Pons (tissue), 1 donor: Measurements from ENCODE around the gene SCAP.
A peak's percentile ranks its signal among the peaks of the same experiment; 100 is the strongest.

Experiments
- DNase-seq: peaks from one replicate; pipeline ENCODE4 v3.0.0-alpha.2; 2016; ENCODE audit warnings: low spot score

The SCAP gene

DNA sequence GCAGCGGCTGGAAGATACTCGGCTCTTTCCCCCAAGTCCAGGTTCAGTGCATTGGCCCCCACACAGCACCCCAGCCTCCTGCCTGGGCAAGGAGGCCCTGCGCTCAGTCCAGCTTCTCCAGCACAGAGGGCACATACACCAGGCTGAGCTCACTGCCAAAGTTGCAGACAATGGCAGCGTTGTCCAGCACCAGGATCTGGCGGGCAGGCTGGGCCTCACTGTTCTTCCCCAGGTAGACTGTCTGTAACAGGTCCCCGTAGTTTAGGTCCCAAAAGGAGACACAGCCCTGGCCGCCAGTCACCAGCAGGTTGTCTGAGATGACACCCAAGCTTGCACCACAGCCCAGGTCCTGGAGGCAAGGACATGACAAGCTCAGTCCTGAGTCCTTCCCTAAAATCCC is 62.0 kb downstream of the SCAP start:
- DNase-seq: peak; percentile 87

DNA sequence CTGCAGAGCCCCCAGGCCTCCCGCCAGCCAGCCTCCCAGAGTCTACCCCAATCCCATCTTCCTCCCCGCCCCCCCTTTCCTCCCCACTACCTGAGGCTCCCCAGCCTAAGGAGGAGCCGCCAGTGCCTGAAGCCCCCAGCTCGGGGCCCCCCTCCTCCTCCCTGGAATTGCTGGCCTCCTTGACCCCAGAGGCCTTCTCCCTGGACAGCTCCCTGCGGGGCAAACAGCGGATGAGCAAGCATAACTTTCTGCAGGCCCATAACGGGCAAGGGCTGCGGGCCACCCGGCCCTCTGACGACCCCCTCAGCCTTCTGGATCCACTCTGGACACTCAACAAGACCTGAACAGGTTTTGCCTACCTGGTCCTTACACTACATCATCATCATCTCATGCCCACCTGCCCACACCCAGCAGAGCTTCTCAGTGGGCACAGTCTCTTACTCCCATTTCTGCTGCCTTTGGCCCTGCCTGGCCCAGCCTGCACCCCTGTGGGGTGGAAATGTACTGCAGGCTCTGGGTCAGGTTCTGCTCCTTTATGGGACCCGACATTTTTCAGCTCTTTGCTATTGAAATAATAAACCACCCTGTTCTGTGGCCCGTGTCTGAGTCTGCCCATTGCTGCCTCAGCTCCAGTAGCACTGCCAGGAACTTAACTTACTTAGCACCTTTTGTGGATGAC is 62.8 kb downstream of the SCAP start:
- DNase-seq: no peak

DNA sequence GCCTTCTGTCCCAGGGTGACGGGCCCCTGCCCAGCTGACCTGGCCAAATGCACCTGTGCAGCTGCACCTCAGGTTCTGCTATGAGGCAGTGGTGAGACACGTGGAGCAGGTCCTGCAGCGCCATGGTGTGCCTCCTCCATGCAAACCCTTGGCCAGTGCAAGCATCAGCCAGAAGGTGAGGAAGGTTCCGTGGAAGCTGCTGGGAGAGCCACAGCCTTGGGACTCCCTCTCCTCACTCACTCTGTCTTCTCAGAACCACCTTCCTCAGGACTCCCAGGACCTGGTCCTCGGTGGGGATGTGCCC is 63.3 kb downstream of the SCAP start:
- no peak for DNase-seq

DNA sequence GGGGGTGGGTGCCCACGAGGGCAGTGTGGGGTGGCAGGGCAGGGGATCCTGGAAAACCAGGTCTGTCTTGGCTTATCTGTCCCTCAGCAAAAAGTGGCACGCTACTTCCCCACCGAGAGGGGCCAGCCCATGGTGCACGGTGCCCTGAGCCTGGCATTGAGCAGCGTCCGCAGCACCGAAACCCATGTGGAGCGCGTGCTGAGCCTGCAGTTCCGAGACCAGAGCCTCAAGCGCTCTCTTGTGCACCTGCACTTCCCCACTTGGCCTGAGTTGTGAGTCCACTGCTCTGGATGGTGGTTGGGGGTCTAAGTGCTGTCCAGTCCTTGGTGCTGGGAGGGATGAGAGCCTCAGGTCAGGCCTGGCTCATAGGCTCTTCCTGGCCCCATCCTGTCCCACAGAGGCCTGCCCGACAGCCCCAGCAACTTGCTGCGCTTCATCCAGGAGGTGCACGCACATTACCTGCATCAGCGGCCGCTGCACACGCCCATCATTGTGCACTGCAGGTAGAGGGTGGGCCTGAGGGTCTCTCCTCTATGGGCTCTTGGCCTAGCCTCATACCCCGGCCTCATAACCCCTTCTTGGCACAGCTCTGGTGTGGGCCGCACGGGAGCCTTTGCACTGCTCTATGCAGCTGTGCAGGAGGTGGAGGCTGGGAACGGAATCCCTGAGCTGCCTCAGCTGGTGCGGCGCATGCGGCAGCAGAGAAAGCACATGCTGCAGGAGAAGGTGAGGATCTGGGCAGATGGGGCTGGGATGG is 63.9 kb downstream of the SCAP start:
- DNase-seq: no peak

DNA sequence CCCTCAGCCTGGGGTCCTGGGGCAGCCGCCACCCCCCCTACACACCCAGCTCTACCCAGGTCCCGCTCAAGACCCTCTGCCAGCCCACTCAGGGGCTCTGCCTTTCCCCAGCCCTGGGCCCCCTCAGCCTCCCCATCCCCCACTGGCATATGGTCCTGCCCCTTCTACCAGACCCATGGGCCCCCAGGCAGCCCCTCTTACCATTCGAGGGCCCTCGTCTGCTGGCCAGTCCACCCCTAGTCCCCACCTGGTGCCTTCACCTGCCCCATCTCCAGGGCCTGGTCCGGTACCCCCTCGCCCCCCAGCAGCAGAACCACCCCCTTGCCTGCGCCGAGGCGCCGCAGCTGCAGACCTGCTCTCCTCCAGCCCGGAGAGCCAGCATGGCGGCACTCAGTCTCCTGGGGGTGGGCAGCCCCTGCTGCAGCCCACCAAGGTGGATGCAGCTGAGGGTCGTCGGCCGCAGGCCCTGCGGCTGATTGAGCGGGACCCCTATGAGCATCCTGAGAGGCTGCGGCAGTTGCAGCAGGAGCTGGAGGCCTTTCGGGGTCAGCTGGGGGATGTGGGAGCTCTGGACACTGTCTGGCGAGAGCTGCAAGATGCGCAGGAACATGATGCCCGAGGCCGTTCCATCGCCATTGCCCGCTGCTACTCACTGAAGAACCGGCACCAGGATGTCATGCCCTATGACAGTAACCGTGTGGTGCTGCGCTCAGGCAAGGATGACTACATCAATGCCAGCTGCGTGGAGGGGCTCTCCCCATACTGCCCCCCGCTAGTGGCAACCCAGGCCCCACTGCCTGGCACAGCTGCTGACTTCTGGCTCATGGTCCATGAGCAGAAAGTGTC is 64.7 kb downstream of the SCAP start:
- no peak for DNase-seq

DNA sequence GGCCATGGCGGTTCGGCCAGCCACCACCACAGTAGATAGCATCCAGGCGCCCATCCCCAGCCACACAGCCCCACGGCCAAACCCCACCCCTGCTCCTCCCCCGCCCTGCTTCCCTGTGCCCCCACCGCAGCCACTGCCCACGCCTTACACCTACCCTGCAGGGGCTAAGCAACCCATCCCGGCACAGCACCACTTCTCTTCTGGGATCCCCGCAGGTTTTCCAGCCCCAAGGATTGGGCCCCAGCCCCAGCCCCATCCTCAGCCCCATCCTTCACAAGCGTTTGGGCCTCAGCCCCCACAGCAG is 65.4 kb downstream of the SCAP start:
- no peak for DNase-seq

DNA sequence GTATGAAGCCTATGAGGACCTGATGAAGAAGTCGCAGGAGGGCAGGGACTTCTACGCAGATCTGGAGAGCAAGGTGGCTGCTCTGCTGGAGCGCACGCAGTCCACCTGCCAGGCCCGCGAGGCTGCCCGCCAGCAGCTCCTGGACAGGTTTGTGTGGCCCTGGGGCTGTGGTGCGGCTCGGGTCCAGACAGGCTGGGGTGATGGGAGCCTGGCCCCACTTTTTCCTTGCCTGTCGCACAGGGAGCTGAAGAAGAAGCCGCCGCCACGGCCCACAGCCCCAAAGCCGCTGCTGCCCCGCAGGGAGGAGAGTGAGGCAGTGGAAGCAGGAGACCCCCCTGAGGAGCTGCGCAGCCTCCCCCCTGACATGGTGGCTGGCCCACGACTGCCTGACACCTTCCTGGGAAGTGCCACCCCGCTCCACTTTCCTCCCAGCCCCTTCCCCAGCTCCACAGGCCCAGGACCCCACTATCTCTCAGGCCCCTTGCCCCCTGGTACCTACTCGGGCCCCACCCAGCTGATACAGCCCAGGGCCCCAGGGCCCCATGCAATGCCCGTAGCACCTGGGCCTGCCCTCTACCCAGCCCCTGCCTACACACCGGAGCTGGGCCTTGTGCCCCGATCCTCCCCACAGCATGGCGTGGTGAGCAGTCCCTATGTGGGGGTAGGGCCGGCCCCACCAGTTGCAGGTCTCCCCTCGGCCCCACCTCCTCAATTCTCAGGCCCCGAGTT is 65.9 kb downstream of the SCAP start:
- DNase-seq: no peak

DNA sequence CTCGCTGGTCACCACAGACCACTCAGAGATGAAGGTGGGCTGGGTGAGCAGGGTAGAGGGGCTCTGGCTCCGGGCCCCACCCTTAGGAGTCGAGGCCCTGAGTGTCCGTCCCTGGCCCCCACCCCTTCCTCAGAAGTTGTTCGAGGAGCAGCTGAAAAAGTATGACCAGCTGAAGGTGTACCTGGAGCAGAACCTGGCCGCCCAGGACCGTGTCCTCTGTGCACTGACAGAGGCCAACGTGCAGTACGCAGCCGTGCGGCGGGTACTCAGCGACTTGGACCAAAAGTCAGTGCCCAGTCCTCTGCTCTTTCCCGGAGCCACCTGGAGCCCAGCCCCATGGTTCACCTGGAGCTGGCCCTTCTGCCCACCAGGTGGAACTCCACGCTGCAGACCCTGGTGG is 66.5 kb downstream of the SCAP start:
- DNase-seq: no peak

DNA sequence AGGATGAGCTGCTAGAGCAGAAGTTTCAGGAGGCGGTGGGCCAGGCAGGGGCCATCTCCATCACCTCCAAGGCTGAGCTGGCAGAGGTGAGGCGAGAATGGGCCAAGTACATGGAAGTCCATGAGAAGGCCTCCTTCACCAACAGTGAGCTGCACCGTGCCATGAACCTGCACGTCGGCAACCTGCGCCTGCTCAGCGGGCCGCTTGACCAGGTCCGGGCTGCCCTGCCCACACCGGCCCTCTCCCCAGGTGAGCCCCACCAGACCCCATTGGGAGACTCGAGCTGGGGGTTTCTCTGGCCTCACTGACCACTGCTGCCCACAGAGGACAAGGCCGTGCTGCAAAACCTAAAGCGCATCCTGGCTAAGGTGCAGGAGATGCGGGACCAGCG is 66.9 kb downstream of the SCAP start:
- no peak for DNase-seq

DNA sequence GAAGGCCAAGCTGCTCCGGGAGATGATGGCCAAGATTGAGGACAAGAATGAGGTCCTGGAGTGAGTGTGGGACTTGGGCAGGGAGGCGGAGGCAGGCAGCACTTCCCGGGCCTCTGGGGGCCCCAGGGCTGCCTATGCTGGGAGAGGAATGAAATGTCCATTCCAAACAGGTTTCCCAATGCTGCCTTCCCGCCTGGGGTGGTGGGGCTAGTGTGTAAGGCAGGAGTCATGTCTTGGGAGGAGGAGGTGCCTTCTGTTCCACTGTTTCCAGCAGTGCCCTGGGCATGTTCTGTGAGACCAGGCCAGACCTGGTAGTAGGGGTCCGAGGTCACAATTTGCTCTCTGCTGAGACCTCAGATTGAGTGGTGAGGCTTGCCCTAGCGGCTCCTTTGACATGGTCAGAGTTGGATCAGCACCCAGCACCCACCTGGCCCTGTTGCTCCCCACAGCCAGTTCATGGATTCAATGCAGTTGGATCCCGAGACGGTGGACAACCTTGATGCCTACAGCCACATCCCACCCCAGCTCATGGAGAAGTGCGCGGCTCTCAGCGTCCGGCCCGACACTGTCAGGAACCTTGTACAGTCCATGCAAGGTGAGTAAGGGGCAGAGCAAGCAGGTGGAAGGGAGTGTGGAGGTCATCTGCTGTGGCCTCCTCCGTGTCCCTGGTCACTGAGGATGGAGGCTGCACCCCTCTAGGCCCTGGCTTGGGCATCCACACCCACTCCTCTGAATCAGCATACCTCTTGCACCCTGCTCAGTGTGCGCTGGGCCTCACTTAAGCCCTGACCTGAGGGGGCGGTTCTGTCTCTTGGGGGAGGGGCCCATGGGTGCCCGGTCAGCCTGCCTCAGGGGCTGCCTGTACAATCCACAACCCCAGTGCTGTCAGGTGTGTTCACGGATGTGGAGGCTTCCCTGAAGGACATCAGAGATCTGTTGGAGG is 67.6 kb downstream of the SCAP start:
- DNase-seq: no peak

DNA sequence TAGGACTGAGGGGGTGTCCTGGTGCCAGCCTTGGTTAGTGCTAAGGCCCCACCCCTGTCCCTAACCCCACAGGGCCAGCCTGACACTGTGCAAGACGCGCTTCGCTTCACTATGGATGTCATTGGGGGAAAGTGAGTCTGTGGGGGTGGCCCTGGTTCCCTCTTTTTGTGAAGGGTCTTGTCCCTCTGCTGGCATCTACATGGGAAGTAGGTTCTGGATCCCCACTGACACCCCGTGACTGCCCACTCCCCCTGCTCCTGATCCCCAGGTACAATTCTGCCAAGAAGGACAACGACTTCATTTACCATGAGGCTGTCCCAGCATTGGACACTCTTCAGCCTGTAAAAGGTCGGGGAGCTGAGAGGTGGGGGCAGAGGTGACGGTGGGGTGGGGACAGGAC is 68.5 kb downstream of the SCAP start:
- DNase-seq: no peak

DNA sequence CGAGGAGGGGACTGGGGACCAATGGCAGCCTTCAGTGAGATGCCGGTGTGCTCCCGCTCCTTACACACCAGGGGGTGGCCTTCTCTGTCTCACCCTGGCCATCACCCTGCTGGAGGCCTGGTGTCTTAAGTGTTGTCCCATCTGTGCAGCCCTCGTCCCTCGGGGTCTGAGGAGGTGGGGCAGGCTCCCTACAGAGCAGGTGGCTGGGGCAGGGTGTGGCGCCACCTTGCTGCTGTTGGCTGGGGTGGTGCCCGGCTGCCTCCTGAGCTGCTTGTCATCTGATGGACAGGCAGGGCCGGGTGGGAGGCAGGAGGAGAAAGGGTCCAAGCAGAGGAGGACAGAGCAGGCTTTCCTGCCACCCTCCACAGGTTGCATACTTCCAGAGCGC is 69.0 kb downstream of the SCAP start:
- DNase-seq: no peak

DNA sequence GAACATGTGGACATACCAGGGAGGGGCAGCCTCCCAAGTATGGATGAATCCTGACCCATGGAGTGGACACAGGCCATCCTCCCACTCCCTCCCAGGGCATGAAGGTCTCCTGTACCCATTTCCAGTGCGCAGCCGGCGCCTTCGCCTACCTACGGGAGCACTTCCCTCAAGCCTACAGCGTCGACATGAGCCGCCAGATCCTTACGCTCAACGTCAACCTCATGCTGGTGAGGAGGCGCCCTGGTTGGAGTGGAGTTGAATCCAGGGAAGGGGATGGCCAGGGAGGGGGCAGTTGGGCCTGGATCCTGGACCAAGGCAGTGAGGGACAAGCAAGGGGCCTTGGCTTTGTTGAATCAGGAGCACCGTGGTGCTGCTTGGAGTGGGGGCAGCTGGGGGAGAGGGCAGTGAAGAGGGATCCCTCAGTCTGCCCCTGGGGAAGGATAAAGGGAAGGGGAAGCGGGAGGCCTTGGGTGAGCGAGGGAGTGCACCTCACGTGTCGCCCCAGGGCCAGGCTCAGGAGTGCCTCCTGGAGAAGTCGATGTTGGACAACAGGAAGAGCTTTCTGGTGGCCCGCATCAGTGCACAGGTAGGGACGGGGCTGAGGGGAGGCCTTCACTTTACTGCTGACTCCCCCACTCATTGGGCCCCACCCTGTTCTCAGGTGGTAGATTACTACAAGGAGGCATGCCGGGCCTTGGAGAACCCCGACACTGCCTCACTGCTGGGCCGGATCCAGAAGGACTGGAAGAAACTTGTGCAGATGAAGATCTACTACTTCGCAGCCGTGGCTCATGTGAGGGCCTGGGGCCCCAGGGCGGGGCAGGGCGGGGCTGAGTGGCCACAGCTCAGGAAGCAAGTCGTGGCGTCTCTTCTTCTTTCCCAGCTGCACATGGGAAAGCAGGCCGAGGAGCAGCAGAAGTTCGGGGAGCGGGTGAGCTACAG is 69.7 kb downstream of the SCAP start:
- DNase-seq: no peak

DNA sequence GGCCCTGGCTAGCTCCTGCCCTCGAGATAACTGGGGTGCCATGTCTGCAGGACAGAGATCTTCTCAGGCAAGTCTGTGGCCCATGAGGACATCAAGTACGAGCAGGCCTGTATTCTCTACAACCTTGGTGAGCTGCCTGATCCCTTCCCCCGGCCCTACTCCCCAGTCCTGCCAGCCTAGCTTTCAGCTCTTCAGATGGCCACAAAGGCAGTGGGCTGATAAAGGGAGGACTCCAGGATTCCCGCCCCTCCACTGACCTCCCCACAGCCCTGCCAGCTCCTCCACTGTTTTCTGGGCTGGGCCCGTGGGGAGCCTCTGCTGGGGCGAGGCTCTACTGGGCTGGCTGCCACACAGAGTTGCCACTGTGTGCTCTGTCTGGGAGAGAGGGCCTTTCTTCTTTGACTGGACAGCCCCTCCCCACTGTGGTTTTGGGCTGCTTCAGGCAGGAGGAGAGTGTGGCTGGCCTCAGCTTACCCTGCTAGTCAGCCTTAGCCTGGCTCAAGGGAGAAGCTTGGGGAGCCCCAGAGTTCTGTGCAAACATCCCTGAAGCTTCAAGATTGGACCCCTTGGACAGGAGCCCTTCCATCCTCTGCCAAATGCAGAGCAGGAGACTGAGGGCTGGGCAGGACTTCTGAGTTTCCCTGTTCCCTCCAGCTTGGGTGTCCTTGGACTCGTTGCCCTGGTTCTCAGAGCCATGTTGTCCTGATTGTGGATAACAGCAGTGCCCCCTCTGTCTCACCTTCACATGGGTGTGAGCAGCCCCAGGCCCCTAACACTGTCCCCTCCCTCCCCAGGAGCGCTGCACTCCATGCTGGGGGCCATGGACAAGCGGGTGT is 70.6 kb downstream of the SCAP start:
- peak; percentile 89 for DNase-seq

DNA sequence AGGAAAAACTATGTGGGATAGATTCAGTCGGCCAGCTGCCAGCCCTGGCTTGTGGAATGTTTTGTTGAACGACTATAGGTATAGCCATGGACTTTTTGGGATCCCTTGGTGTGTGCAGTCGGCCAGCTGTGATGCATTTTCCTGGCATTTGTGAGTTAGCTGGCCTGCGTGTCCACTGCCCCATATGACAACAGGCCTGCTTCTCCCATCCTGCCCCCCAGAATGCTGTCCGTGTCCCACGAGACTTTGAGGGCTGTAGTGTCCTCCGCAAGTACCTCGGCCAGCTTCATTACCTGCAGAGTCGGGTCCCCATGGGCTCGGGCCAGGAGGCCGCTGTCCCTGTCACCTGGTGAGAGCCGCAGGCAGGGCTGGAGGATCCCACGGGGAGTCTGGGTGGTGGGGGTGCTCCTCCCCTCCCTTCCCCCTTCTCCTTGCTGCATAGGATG is 71.3 kb downstream of the SCAP start:
- no peak for DNase-seq

DNA sequence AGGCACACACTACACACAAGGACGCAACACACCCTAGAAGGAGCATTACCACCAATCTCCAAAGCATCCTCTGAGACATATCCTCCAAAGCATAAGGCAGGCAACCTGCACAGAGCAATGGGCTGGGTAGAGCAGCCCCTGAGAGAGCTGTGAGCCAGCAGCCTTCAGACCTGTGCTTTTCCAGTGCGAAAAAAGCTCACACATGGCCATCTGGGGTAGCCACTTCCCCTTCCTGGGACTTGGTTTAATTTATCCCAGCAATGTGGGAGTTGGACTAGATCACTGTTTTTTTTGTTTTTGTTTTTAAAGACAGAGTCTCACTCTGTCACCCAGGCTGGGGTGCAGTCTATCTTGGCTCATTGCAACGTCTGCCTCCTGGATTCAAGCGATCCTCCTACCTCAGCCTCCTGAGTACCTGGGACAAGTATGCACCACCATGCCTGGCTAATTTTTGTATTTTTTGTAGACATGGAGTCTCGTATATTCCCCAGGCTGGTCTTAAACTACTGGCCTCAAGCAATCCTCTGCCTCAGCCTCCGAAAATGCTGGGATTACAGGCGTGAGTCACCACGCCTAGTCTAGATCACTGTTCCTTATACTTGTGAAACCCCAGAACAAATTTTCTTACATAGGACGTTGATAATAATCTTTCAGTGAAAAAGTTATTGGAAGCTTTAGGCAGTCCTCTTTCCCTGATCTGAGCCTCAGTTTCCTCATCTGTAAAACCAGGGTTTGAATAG is 76.0 kb downstream of the SCAP start:
- DNase-seq: no peak

DNA sequence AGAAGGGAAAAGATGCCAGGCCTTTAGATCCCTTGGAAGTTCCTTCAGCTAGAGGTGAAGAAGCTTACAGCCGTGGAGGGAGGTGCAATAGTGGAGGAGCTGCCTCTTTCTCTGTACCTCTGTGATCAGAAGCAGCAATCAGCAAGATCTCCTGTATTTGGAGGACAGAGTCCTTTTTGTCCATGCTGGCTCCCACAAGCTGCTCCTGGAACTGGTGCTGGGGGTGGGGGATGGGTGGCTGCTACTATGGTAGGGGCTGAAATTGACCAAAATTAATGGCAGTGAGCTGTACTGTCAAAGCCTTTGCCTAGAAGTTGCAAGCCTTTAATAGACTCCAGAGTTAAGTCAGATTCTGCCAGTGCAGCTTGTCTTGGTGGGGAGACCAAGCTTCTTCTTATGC is 76.7 kb downstream of the SCAP start:
- no peak for DNase-seq

DNA sequence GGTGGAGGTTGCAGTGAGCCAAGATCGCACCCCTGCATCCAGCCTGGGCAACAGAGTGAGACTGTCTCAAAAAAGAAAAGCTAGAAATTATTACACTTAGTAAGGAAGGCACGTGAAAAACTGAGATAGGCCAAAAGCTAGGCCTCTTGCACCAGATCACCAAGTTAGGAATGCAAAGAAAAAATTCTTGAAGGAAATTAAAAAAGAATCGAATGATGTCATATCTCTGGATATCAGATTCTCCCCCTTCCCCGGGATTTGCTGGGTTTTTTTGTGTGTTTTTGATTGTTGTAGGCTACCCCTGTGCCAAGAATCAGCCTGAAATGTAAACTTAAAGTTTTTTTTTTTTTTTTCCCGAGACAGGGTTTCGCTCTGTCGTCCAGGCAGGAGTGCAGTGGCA is 77.5 kb downstream of the SCAP start:
- no peak for DNase-seq

DNA sequence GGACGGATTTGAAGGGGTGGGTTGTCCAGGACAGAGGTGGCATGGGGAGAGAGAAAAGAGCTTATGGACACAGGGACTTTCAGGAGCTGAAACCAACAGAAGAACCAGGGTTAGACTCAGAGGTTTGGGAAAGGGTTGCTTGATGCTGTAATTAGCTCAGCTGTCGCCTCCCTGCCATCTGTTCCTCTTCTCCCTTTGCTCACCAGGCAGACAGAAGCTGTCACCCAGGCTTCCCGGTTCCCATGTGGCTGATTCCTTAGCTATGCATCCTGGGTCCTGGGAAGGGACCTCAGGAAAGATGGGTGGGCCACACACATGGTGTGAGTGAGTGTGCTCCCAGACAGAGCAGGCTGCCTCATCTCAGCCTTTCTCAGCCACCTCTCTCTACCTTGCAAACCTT is 80.9 kb downstream of the SCAP start:
- no peak for DNase-seq
